ENCODE measurements around the gene ISY1. TPM values are rescaled to one million over a fixed set of nuclear protein-coding genes. Genes with fewer than 3 reads are reported as not detected.

The ISY1 gene
- 20.9 and 21.8 TPM in 2 replicates for total RNA-seq

GRCh38 chr3:129160891-129161859, at the start of gene ISY1:
Gene ISY1 (minus strand): TSS chr3:129161063. CDS start chr3:129160975, 88 bp downstream.

GRCh38 chr3:129183569-129184395, 22.9 kb upstream of the ISY1 start, which contains the start of gene CNBP:
Gene CNBP (minus strand): TSS chr3:129183896. CDS start chr3:129171757, 12,139 bp downstream.

GRCh38 chr3:129121792-129122411, 39.0 kb downstream of the ISY1 start, which contains the start of gene RAB43:
Gene RAB43 (minus strand): TSS chr3:129121804. CDS start chr3:129121489, 315 bp downstream.

Other genes starting within 250 kb of the ISY1 start
- gene CFAP92, start 167.0 kb downstream of the ISY1 start, total RNA-seq, result 0.13 TPM in 1 of 2 replicates, not detected in the other
- not detected in 2 replicates for gene EFCC1, start 159.8 kb downstream of the ISY1 start, total RNA-seq
- gene GP9, start 100.3 kb downstream of the ISY1 start, total RNA-seq, result not detected in 2 replicates
- gene RAB43, start 39.3 kb downstream of the ISY1 start, total RNA-seq, result 23.6 and 23.9 TPM in 2 replicates
- 195 and 202 TPM in 2 replicates for gene CNBP, start 22.8 kb upstream of the ISY1 start, total RNA-seq
- gene COPG1, start 88.5 kb upstream of the ISY1 start, total RNA-seq, result 313 and 371 TPM in 2 replicates
- gene HMCES, start 117.8 kb upstream of the ISY1 start, total RNA-seq, result 18.1 and 19.0 TPM in 2 replicates